HFF-Myc (cell line): ENCODE results near the gene TIGIT.

Source experiments
- DNase-seq: peaks from one replicate; pipeline ENCODE4 v3.0.0-alpha.2; 2011; ENCODE audit warnings: low read depth; ENCODE audit errors: extremely low read depth
- H3K4me3 ChIP-seq: replicated peaks from 2 replicates; pipeline ENCODE4 v1.5.1; 2011; ENCODE audit warnings: low read depth, mild to moderate bottlenecking, control low read depth, low read length
- TF ChIP-seq, protein P1 (sequence below): IDR thresholded peaks from 2 replicates; pipeline ENCODE4 v1.5.1; 2012; ENCODE audit warnings: mild to moderate bottlenecking, low read depth, low read length, control low read depth; ENCODE audit errors: missing control alignments

The TIGIT gene

DNA sequence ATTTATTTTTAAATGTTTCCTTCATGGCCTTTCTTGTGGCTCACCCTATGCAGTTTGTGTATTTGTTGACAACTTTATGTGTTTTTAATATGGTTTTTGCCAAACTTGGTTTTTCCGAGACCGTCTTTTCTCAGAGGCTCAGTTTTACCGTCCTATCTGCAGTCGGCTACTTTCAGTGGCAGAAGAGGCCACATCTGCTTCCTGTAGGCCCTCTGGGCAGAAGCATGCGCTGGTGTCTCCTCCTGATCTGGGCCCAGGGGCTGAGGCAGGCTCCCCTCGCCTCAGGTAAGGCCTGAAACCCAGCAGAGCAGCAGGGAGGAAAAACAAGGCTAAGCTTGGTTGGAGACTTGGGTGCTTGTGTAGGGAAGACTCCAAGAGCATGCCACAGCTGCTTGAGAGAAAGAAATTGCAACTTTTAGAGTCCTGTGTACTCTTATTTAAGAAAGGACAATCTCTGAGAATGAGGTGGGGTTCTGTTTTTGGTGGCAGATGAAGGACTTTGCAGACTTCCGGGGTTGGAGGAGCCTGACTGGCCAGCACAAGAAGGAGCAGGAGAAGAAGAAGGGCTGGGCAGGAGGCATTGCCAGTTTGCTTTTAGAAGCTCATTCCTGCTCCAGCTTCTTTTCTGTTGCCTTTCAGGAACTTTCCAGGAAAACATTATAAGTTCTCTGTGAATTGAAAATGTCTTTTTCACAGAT is at the start of gene TIGIT:
Gene TIGIT (plus strand): TSS at position 191 of the 698 bp plus-strand sequence. CDS start 34 bp downstream, at position 225.
- TF ChIP-seq, protein P1, sequence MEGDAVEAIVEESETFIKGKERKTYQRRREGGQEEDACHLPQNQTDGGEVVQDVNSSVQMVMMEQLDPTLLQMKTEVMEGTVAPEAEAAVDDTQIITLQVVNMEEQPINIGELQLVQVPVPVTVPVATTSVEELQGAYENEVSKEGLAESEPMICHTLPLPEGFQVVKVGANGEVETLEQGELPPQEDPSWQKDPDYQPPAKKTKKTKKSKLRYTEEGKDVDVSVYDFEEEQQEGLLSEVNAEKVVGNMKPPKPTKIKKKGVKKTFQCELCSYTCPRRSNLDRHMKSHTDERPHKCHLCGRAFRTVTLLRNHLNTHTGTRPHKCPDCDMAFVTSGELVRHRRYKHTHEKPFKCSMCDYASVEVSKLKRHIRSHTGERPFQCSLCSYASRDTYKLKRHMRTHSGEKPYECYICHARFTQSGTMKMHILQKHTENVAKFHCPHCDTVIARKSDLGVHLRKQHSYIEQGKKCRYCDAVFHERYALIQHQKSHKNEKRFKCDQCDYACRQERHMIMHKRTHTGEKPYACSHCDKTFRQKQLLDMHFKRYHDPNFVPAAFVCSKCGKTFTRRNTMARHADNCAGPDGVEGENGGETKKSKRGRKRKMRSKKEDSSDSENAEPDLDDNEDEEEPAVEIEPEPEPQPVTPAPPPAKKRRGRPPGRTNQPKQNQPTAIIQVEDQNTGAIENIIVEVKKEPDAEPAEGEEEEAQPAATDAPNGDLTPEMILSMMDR: no peak
- DNase-seq: no peak
- H3K4me3 ChIP-seq: no peak within 1 kb of the TSS

DNA sequence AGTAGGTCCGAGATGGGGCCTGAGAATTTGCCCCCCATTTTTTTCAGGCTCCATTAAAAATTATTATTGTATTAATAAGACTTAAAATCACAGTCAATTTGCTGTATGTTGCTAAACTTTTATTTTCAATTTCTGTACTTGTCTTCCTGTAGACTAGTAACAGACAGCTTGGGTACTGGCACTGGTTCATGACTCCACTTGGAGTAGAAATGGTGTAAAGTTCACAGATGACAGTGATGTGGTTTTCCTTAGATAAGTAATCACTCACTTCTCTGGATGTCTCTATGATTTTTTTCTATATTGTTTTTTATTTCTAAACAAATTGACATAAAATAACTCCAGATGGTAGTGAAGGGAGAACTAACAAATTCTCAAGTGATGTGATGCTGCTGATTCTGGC is 40.9 kb upstream of the TIGIT start:
- TF ChIP-seq, protein P1: no peak
- DNase-seq: no peak
- no peak overlapping the region for H3K4me3 ChIP-seq

DNA sequence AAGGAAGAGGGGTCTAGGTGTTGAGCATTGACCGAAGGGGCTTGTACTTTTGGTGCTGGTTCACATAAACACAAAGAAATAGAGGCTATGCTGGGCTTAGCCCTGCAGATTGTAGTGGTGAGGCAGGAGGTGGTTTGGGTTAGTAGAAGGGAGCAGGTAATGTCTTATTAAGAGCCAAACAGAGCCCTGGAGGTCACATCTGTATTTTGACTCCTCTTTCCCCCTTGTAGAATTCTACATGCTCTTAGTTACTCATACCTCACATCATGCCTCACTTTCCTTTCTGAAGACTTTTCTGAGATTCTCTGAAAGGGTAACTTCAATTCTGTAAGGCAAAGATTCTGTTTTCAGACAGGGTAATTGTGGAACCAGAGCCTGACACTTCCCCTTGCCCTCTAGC is 40.3 kb upstream of the TIGIT start:
- TF ChIP-seq, protein P1: no peak
- no peak overlapping the region for H3K4me3 ChIP-seq
- DNase-seq: no peak

DNA sequence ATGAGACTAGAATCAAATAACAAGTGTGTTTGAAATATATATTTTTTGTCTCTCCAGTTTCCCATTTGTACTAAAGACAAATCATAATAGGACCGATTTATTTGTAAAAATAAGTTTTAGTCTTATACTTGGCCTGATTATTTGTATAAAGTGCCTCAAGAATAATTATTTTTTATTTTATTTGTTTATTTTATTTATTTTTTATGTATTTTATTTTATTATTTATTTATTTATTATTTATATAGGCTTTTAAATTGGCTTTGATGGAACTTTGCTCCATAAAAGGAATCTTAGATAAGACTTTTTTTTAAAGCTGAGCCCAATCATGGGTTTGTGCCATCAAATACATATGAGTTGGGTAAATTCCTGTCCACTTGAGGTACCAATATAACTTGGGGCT is 34.3 kb upstream of the TIGIT start:
- TF ChIP-seq, protein P1: no peak
- H3K4me3 ChIP-seq: no peak overlapping the region
- no peak for DNase-seq

DNA sequence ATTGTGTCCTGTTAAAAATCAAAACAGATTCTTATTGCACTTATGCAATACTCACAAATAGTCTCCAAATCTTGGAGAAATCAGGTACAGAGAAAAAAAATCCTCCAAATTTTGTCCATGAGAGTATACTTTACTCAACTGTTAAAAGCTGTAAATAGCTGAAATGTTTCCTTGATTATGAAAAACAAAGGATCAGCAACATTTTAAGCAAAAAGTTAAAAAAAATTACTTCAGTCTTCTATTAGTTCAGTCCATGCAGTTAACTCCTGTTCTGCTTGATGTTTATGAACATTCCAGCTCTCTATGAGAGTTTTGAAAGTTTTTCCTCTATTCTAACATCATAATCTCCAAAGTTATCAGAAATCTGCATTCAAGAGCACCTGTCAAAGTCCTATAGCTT is 33.7 kb upstream of the TIGIT start:
- H3K4me3 ChIP-seq: no peak overlapping the region
- TF ChIP-seq, protein P1: no peak
- DNase-seq: no peak

DNA sequence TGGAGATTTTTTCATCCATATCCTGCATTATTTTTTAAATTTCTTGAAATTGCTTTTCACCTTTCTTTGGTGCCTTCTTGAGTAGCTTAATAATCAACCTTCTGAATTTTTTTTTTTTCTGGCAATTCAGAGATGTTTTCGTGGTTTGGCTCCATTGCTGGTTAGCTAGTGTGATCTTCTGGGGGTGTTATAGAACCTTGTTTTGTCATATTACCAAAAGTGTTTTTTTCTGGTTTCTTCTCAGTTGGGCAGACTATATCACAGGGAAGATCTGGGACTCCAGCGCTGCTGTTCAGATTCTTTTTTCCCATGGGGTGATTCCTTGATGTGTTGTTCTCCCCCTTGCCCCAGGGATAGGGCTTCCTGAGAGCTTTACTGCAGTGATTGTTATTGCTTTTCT is 23.8 kb upstream of the TIGIT start:
- TF ChIP-seq, protein P1: no peak
- no peak overlapping the region for H3K4me3 ChIP-seq
- no peak for DNase-seq

DNA sequence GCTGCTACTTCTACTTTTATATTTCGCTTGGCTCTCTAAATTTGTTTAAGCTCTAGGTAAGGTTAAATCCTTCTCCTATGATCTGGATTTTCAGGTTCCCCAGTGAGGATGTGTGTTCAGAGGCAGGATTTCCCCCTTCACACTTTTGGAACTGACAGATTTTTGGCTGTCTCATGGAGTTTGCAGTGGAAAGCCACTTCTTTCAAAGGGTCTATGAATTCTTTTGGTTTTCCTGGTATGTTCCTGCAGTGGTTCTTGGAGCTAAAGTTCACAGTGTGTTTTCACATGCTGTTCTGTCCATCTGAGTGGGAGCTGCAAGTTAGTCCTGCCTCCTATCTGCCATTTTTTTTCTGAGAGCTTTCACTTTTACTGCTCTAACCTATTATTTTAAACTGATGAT is 21.6 kb upstream of the TIGIT start:
- TF ChIP-seq, protein P1: no peak
- DNase-seq: no peak

More for the DNA sequence above, 21.6 kb upstream of the TIGIT start:
- no peak overlapping the region for H3K4me3 ChIP-seq
